ENCODE measurements around the gene CLGN. TPM values are rescaled to one million over a fixed set of nuclear protein-coding genes. Genes with fewer than 3 reads are reported as not detected.

CLGN gene
- total and polyA plus RNA-seq, 2 donors from 2014 or later, result 0.44 to 0.54 TPM

DNA sequence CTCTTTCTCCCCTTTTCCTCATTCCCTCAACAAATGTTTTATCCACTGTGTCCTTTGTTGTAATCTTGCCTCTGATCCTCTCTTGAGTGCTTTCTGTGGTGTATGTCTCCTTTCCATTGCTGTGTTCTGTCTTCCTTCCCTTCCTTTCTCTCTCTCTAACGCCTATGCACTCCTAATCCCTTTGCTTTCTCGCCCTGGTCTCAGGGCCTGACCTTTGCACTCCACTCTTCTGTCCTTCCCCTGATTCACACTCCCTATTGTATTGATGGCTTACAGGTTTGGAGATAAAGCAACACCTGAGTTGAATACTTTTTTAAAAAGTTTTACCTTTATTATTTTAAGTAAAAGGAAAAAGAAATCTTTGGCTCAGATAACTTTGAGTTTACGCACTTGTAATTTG is 69.6 kb downstream of the CLGN start:
- FAIRE-seq (no peak), DNase-seq (no peak)
- Histone ChIP-seq H3K4me3 (ENCODE audit: low read length in 3 of 3) (no peak overlapping the region), H3K4me1 (ENCODE audit: control insufficient read depth in 2 of 3, insufficient read depth in 2 of 3, low read depth in 1 of 3, low read length in 3 of 3) (peaks cover 0 to 4% (median 0%) of the 10 kb centered on the region in 3 donors), H3K36me3 (ENCODE audit: control insufficient read depth in 2 of 3, insufficient read depth in 3 of 3, low read length in 3 of 3) (no peaks in the 10 kb centered on the region), H3K9me3 (ENCODE audit: control insufficient read depth in 2 of 3, insufficient read depth in 1 of 3, low read length in 3 of 3) (no peaks in the 10 kb centered on the region), H3K27me3 (ENCODE audit: control insufficient read depth, insufficient read depth, low read length) (no peaks in the 10 kb centered on the region), H3K27ac (ENCODE audit: low read depth in 2 of 2, low read length in 2 of 2) (no peak overlapping the region), H3K9ac (ENCODE audit: low read length in 3 of 3) (no peak overlapping the region)
- intact Hi-C loops (cut with DNase I), result loop anchor here (10.0 kb wide), 1 partner anchor 497 kb away; no protein-coding TSS in a partner anchor
- TF ChIP-seq, protein P1, sequence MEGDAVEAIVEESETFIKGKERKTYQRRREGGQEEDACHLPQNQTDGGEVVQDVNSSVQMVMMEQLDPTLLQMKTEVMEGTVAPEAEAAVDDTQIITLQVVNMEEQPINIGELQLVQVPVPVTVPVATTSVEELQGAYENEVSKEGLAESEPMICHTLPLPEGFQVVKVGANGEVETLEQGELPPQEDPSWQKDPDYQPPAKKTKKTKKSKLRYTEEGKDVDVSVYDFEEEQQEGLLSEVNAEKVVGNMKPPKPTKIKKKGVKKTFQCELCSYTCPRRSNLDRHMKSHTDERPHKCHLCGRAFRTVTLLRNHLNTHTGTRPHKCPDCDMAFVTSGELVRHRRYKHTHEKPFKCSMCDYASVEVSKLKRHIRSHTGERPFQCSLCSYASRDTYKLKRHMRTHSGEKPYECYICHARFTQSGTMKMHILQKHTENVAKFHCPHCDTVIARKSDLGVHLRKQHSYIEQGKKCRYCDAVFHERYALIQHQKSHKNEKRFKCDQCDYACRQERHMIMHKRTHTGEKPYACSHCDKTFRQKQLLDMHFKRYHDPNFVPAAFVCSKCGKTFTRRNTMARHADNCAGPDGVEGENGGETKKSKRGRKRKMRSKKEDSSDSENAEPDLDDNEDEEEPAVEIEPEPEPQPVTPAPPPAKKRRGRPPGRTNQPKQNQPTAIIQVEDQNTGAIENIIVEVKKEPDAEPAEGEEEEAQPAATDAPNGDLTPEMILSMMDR (IDR thresholded peaks at IDR 0.05; ENCODE audit: borderline replicate concordance, extremely low read depth, insufficient read depth), result no peak

DNA sequence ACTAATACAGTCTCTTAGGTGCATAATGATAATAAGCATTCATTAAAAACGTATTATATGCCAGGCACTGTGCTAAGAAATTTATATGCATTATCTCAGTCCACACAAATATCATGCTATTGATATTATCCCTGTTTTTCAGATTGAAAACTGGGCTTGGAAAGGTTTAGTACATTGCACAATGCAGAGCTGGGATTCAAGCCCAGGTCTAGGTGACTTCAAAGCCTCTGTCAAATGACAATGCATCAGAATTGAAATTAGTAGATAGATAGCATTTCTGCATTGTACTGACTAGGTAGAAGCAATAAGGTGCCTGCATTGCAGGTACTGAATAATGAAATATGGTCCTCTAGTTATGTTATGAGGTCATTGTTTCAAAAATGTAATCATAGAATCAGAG is 72.2 kb downstream of the CLGN start:
- DNase-seq (no peak), FAIRE-seq (no peak)
- no peak overlapping the region for H3K27ac ChIP-seq (ENCODE audit: low read depth in 2 of 2, low read length in 2 of 2)
- no peaks in the 10 kb centered on the region for H3K9me3 ChIP-seq (ENCODE audit: control insufficient read depth in 2 of 3, insufficient read depth in 1 of 3, low read length in 3 of 3)
- no peaks in the 10 kb centered on the region for H3K36me3 ChIP-seq (ENCODE audit: control insufficient read depth in 2 of 3, insufficient read depth in 3 of 3, low read length in 3 of 3)
- H3K27me3 ChIP-seq (ENCODE audit: control insufficient read depth, insufficient read depth, low read length), result no peaks in the 10 kb centered on the region
- H3K4me1 ChIP-seq (ENCODE audit: control insufficient read depth in 2 of 3, insufficient read depth in 2 of 3, low read depth in 1 of 3, low read length in 3 of 3), result peaks cover 0 to 4% (median 0%) of the 10 kb centered on the region in 3 donors
- no peak overlapping the region for H3K4me3 ChIP-seq (ENCODE audit: low read length in 3 of 3)
- intact Hi-C loops (cut with DNase I), result loop anchor here (10.0 kb wide), 1 partner anchor 500 kb away; no protein-coding TSS in a partner anchor
- H3K9ac ChIP-seq (ENCODE audit: low read length in 3 of 3), result no peak overlapping the region
- TF ChIP-seq, protein P1 (IDR thresholded peaks at IDR 0.05; ENCODE audit: borderline replicate concordance, extremely low read depth, insufficient read depth), result no peak

DNA sequence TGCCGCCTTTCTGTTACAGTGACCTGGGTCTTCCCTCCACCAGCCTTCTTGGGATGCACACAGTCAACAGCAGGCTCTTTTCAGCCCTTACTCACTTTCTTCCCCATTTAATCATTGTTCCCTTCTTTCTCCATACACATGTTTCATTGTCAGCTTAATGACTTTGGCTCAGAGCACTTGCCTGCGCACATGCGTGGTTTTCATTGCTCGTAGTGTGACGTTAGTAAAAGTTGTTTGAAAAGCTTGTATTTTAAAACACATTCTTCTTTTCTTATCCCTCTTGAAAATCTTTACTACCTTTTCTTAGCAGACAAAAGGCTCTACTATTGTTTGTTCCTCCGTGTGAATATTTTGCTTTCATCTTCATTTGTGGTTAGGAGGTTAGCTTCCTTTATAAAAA is 73.7 kb downstream of the CLGN start:
- TF ChIP-seq, protein P1 (IDR thresholded peaks at IDR 0.05; ENCODE audit: borderline replicate concordance, extremely low read depth, insufficient read depth), result no peak
- H3K4me1 ChIP-seq (ENCODE audit: control insufficient read depth in 2 of 3, insufficient read depth in 2 of 3, low read depth in 1 of 3, low read length in 3 of 3), result peaks cover 0 to 4% (median 0%) of the 10 kb centered on the region in 3 donors
- peak in 1 of 5 donors; percentile 84 for DNase-seq
- no peak overlapping the region for H3K9ac ChIP-seq (ENCODE audit: low read length in 3 of 3)
- no peaks in the 10 kb centered on the region for H3K9me3 ChIP-seq (ENCODE audit: control insufficient read depth in 2 of 3, insufficient read depth in 1 of 3, low read length in 3 of 3)
- no peak overlapping the region for H3K4me3 ChIP-seq (ENCODE audit: low read length in 3 of 3)
- no peak for FAIRE-seq
- no peak overlapping the region for H3K27ac ChIP-seq (ENCODE audit: low read depth in 2 of 2, low read length in 2 of 2)
- no peaks in the 10 kb centered on the region for H3K27me3 ChIP-seq (ENCODE audit: control insufficient read depth, insufficient read depth, low read length)
- intact Hi-C loops (cut with DNase I), result loop anchor here (10.0 kb wide), 1 partner anchor 501 kb away; no protein-coding TSS in a partner anchor
- H3K36me3 ChIP-seq (ENCODE audit: control insufficient read depth in 2 of 3, insufficient read depth in 3 of 3, low read length in 3 of 3), result no peaks in the 10 kb centered on the region
